Measurements from ENCODE around the gene IER2. TPM values are rescaled to one million over a fixed set of nuclear protein-coding genes. Genes with fewer than 3 reads are reported as not detected.

Gene IER2
- total and polyA plus RNA-seq, 2 donors (not counting 1 experiment from before 2014, with no cell fraction given) = 16.5 to 26.4 TPM

DNA sequence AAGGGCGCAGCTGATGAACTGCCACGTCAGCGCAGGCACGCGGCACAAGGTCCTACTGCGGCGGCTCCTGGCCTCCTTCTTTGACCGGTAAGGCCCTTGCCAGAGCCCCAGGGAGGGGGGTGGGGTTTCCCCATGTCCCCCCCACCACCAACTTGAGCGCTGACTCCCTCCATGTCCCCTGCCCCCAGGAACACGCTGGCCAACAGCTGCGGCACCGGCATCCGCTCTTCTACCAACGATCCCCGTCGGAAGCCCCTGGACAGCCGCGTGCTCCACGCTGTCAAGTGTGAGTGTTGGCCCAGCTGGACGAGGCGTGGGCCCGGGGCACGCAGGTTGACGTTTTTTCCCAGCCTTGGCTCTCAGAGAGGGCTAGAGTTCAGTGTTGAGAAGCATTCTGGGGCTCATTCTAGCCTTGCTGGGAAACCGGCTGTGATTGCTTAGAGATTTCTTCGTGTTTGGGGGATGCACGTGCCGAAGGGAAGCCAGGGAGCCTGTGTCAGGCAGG, 12.9 kb upstream of the IER2 start:
- Histone ChIP-seq H3K79me2 (ENCODE audit: control insufficient read depth, insufficient read depth, low read length) (peaks cover 28% of the 10 kb centered on the region), H3K4me3 (replicated peaks in 1 of 4; ENCODE audit: control extremely low read depth in 1 of 4, insufficient read depth in 1 of 4, low read depth in 3 of 4, low read length in 4 of 4) (no peak overlapping the region), H2AFZ (ENCODE audit: low read length) (no peak overlapping the region), H4K20me1 (ENCODE audit: control insufficient read depth, extremely low read depth, insufficient read depth, low read length) (no peaks in the 10 kb centered on the region), H3K27me3 (ENCODE audit: control insufficient read depth, insufficient read depth, low read length) (no peaks in the 10 kb centered on the region), H3K9ac (ENCODE audit: insufficient read depth, low read length) (no peak overlapping the region), H3K9me3 (ENCODE audit: control insufficient read depth, insufficient read depth, low read depth, low read length) (no peaks in the 10 kb centered on the region), H3K27ac (ENCODE audit: insufficient read depth, low read length) (no peak overlapping the region), H3K36me3 (ENCODE audit: control insufficient read depth, insufficient read depth, low read length) (peaks cover 32% of the 10 kb centered on the region), H3K4me2 (ENCODE audit: extremely low read depth, insufficient read depth, low read length) (no peak overlapping the region), H3K4me1 (ENCODE audit: control insufficient read depth, extremely low read depth, insufficient read depth, low read length) (no peaks in the 10 kb centered on the region)
- DNase-seq (ENCODE audit: low read depth in 2 of 2) = no peak
- TF ChIP-seq EZH2 (IDR thresholded peaks at IDR 0.05; ENCODE audit: low read length, missing control alignments) = no peak
- TF ChIP-seq, protein P1, sequence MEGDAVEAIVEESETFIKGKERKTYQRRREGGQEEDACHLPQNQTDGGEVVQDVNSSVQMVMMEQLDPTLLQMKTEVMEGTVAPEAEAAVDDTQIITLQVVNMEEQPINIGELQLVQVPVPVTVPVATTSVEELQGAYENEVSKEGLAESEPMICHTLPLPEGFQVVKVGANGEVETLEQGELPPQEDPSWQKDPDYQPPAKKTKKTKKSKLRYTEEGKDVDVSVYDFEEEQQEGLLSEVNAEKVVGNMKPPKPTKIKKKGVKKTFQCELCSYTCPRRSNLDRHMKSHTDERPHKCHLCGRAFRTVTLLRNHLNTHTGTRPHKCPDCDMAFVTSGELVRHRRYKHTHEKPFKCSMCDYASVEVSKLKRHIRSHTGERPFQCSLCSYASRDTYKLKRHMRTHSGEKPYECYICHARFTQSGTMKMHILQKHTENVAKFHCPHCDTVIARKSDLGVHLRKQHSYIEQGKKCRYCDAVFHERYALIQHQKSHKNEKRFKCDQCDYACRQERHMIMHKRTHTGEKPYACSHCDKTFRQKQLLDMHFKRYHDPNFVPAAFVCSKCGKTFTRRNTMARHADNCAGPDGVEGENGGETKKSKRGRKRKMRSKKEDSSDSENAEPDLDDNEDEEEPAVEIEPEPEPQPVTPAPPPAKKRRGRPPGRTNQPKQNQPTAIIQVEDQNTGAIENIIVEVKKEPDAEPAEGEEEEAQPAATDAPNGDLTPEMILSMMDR (conservative IDR thresholded peaks at IDR 0.05 in 1 of 2, IDR thresholded peaks at IDR 0.05 in 1 of 2; ENCODE audit: low read depth in 1 of 2, low read length in 2 of 2) = no peak

DNA sequence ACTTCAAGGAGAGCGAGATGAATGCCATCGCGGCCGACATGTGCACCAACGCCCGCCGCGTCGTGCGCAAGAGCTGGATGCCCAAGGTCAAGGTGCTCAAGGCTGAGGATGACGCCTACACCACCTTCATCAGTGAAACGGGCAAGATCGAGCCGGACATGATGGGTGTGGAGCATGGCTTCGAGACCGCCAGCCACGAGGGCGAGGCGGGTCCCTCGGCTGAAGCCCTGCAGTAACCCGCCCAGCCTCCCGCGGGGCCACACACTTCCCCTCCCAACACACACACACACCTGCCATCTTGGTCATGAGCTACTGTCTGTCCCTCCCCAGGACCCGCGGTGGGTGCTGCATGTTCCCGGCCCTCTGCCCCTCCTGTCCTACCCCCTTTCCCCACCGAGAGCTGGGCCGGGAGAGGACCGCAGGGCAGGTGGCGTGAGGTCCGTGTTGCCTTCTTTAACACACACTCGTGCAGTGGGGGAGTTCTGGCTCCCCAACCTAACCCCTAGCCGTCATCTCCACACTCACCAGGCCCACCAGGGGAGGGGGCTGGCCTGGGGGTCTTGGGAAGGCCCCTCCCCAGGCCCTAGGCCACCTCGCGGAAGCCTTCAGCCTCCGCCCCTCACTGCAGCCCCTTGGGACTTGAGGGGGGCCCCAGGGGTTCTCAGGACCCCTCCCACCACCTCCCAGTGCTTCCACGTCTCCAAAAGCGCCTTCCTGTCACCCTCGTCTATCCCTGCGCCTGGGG, 11.9 kb upstream of the IER2 start:
- Histone ChIP-seq H3K27ac (ENCODE audit: insufficient read depth, low read length) (no peak overlapping the region), H2AFZ (ENCODE audit: low read length) (no peak overlapping the region), H3K4me2 (ENCODE audit: extremely low read depth, insufficient read depth, low read length) (no peak overlapping the region), H3K9me3 (ENCODE audit: control insufficient read depth, insufficient read depth, low read depth, low read length) (no peaks in the 10 kb centered on the region), H3K9ac (ENCODE audit: insufficient read depth, low read length) (no peak overlapping the region), H3K4me3 (replicated peaks in 1 of 4; ENCODE audit: control extremely low read depth in 1 of 4, insufficient read depth in 1 of 4, low read depth in 3 of 4, low read length in 4 of 4) (no peak overlapping the region), H3K36me3 (ENCODE audit: control insufficient read depth, insufficient read depth, low read length) (peaks cover 32% of the 10 kb centered on the region), H3K4me1 (ENCODE audit: control insufficient read depth, extremely low read depth, insufficient read depth, low read length) (peaks cover 3% of the 10 kb centered on the region), H3K79me2 (ENCODE audit: control insufficient read depth, insufficient read depth, low read length) (peaks cover 21% of the 10 kb centered on the region), H3K27me3 (ENCODE audit: control insufficient read depth, insufficient read depth, low read length) (no peaks in the 10 kb centered on the region), H4K20me1 (ENCODE audit: control insufficient read depth, extremely low read depth, insufficient read depth, low read length) (no peaks in the 10 kb centered on the region)
- TF ChIP-seq, protein P1 (conservative IDR thresholded peaks at IDR 0.05 in 1 of 2, IDR thresholded peaks at IDR 0.05 in 1 of 2; ENCODE audit: low read depth in 1 of 2, low read length in 2 of 2) = no peak
- no peak for TF ChIP-seq EZH2 (IDR thresholded peaks at IDR 0.05; ENCODE audit: low read length, missing control alignments)
- no peak for DNase-seq (ENCODE audit: low read depth in 2 of 2)

DNA sequence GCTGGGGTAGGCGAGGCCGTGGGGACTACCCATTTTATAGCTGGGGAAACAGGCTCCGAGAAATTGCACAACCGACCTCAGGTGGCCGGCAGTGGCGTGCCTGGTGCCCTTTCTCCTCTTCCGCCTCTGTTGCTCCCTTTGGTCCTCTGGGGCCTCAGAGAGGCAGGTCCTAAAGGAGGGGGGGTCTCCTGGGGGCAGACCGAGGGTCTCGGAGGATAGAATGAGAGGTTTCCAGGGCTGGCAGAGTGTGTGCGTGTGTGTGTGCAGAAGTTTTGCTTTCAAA, 11.4 kb upstream of the IER2 start:
- H3K9me3 ChIP-seq (ENCODE audit: control insufficient read depth, insufficient read depth, low read depth, low read length) = no peaks in the 10 kb centered on the region
- peaks cover 5% of the 10 kb centered on the region for H3K4me1 ChIP-seq (ENCODE audit: control insufficient read depth, extremely low read depth, insufficient read depth, low read length)
- no peak overlapping the region for H3K4me2 ChIP-seq (ENCODE audit: extremely low read depth, insufficient read depth, low read length)
- no peak overlapping the region for H3K4me3 ChIP-seq (replicated peaks in 1 of 4; ENCODE audit: control extremely low read depth in 1 of 4, insufficient read depth in 1 of 4, low read depth in 3 of 4, low read length in 4 of 4)
- H3K27me3 ChIP-seq (ENCODE audit: control insufficient read depth, insufficient read depth, low read length) = no peaks in the 10 kb centered on the region
- H3K79me2 ChIP-seq (ENCODE audit: control insufficient read depth, insufficient read depth, low read length) = peaks cover 16% of the 10 kb centered on the region
- H2AFZ ChIP-seq (ENCODE audit: low read length) = no peak overlapping the region
- no peak overlapping the region for H3K27ac ChIP-seq (ENCODE audit: insufficient read depth, low read length)
- H3K9ac ChIP-seq (ENCODE audit: insufficient read depth, low read length) = no peak overlapping the region
- no peak for DNase-seq (ENCODE audit: low read depth in 2 of 2)
- TF ChIP-seq, protein P1 (conservative IDR thresholded peaks at IDR 0.05 in 1 of 2, IDR thresholded peaks at IDR 0.05 in 1 of 2; ENCODE audit: low read depth in 1 of 2, low read length in 2 of 2) = no peak
- TF ChIP-seq EZH2 (IDR thresholded peaks at IDR 0.05; ENCODE audit: low read length, missing control alignments) = no peak
- H4K20me1 ChIP-seq (ENCODE audit: control insufficient read depth, extremely low read depth, insufficient read depth, low read length) = no peaks in the 10 kb centered on the region
- peaks cover 32% of the 10 kb centered on the region for H3K36me3 ChIP-seq (ENCODE audit: control insufficient read depth, insufficient read depth, low read length)

Data from fibroblast of lung (primary cell).